Keratinocyte (primary cell): ENCODE data around the gene TAF4. TPM values are rescaled to one million over a fixed set of nuclear protein-coding genes. Genes with fewer than 3 reads are reported as not detected.

Experiments used
- DNase-seq: peaks from one replicate; pipeline ENCODE4 v3.0.0-alpha.2; 2011; ENCODE audit warnings: low read depth, missing footprints, low spot score
- FAIRE-seq: peaks from 2 replicates; lab custom pipeline; 2011; peaks lifted over from hg19 to GRCh38; lab: Jason Lieb, UNC
- H2AFZ ChIP-seq: 2 replicates; pipeline ENCODE4 v1.6.0; 2012; ENCODE audit warnings: low read length, control low read depth, inconsistent platforms; ENCODE audit not compliant: control insufficient read depth
- H3K27ac ChIP-seq: 2 replicates; pipeline ENCODE4 v1.5.1; 2011; ENCODE audit warnings: low read length; ENCODE audit not compliant: control insufficient read depth, insufficient read depth
- H3K27me3 ChIP-seq: 3 replicates; pipeline ENCODE4 v1.6.0; 2011; ENCODE audit warnings: low read length; ENCODE audit not compliant: control insufficient read depth, insufficient read depth; ENCODE audit errors: extremely low read depth
- H3K36me3 ChIP-seq, 2 experiments: 2 replicates in 1 of 2; 3 replicates in 1 of 2; pipeline ENCODE4 v1.5.1; 2011; ENCODE audit warnings: low read length in 2 of 2, mild to moderate bottlenecking in 1 of 2; ENCODE audit not compliant: control insufficient read depth in 2 of 2, insufficient read depth in 2 of 2; ENCODE audit errors: extremely low read depth in 1 of 2
- H3K4me1 ChIP-seq: 3 replicates; pipeline ENCODE4 v1.5.1; 2011; ENCODE audit warnings: low read length; ENCODE audit not compliant: control insufficient read depth, insufficient read depth; ENCODE audit errors: extremely low read depth
- H3K4me2 ChIP-seq: 3 replicates; pipeline ENCODE4 v1.6.0; 2011; ENCODE audit warnings: low read depth, low read length; ENCODE audit not compliant: control insufficient read depth, insufficient read depth; ENCODE audit errors: extremely low read depth
- H3K4me3 ChIP-seq, 3 experiments: fragments of 200-600 bp in 1 of 3; sonication (generic) in 1 of 3; 2 replicates in 2 of 3; 3 replicates in 1 of 3; pipeline ENCODE4 v1.5.1; 2011 to 2016; ENCODE audit warnings: low read length in 3 of 3, mild to moderate bottlenecking in 3 of 3, control low read depth in 2 of 3, inconsistent platforms in 1 of 3, low read depth in 1 of 3, mixed read lengths in 1 of 3, mixed run types in 1 of 3, moderate library complexity in 1 of 3; ENCODE audit not compliant: control insufficient read depth in 2 of 3, insufficient read depth in 2 of 3; ENCODE audit errors: extremely low read depth in 1 of 3
- H3K79me2 ChIP-seq: 2 replicates; pipeline ENCODE4 v1.6.0; 2012; ENCODE audit warnings: low read length; ENCODE audit not compliant: control insufficient read depth, insufficient read depth
- H3K9ac ChIP-seq: 3 replicates; pipeline ENCODE4 v1.6.0; 2011; ENCODE audit warnings: low read length; ENCODE audit not compliant: control insufficient read depth, insufficient read depth; ENCODE audit errors: extremely low read depth
- H3K9me1 ChIP-seq: 3 replicates; pipeline ENCODE4 v1.6.0; 2011; ENCODE audit warnings: low read length; ENCODE audit not compliant: control insufficient read depth, insufficient read depth; ENCODE audit errors: extremely low read depth
- H3K9me3 ChIP-seq: 2 replicates; pipeline ENCODE4 v1.5.1; 2012; ENCODE audit warnings: low read depth, low read length; ENCODE audit not compliant: control insufficient read depth
- H4K20me1 ChIP-seq: 3 replicates; pipeline ENCODE4 v1.6.0; 2011; ENCODE audit warnings: low read length; ENCODE audit not compliant: control insufficient read depth, insufficient read depth; ENCODE audit errors: extremely low read depth
- EZH2 ChIP-seq: IDR thresholded peaks from one replicate; pipeline ENCODE4 v1.6.1; 2012; ENCODE audit warnings: inconsistent platforms, mild to moderate bottlenecking, low read length, moderate library complexity
- dilution Hi-C: fragments of 300-500 bp; cut with MboI; formaldehyde crosslinking; loops from one replicate; pipeline ENCODE4 v1.7.0; 2020; ENCODE audit warnings: low sequenced_read_pairs; ENCODE audit not compliant: extremely low pct_ligation_motif_present
- polyA plus RNA-seq, 5 experiments: library from polyadenylated mRNA; depleted of rRNA in 3 of 5; stranded (reverse) in 3 of 5; stranded (forward) in 1 of 5; unstranded in 1 of 5; fragments of >200 nt; gene quantifications; 1 replicate in 1 of 5; 2 replicates in 3 of 5; 3 replicates in 1 of 5; pipeline versions ENCODE4 v1.2.1 to v1.2.3, GENCODE V29; 2011 to 2012; ENCODE audit warnings: missing spikeins in 2 of 5, low read depth in 1 of 5, low replicate concordance in 1 of 5
- TF ChIP-seq, protein P1 (sequence below), 3 experiments: IDR thresholded peaks in 1 of 3; conservative IDR thresholded peaks in 1 of 3; optimal IDR thresholded peaks in 1 of 3; 2 replicates in 2 of 3; 3 replicates in 1 of 3; pipeline versions ENCODE3 to v1.5.1; 2011; ENCODE audit warnings: low read length in 3 of 3, mild to moderate bottlenecking in 3 of 3, moderate library complexity in 2 of 3, control low read depth in 1 of 3, inconsistent platforms in 1 of 3; ENCODE audit not compliant: insufficient read depth in 2 of 3; ENCODE audit errors: extremely low read depth in 1 of 3

Gene TAF4
- polyA plus RNA-seq, 1 donor (not counting 4 experiments of a cell fraction or from before 2014, with no cell fraction given), result 3.3 TPM

DNA sequence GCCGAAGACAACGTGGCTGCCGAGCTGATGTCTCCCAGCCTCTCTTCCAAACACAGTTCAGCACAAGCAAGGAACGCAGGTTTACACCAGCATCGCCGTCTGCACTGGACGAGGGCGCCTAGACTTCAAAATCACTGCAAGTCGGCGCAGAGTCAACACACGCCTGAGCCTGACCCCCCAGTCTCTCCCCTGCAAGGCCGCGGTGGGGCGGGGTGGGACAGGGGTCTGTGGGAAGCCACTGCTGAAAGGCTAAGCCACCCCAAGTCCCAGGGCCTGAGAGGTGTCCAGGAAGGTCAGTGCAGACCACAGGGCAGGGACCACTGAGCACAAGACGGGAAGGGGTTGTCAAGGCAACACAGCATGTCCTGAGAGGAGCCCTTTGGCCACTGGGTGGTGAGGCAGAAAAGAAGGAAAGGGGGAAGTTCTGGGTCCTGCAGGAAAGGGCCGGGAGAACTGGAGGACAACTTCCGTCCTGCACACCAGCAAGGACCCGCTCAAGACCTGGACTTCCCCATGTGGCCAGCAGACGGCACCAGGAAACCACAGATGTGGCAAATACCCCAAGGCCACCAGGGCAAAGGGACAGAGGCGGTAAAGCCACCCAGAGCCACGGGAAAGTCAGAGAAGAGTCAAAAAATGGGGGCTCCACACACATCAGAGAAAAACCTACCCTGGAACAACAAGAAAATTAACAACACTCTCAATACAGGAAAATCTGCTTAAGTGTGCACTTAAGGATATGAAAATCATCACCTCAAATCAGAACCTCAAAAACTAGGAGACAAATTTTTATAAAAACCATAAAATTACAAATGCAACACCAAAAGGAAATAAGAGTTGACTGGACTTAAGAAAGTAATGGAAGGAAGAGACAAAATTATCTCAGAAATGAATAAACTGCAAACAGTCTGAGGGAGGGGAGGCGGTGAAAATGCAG, 84.8 kb downstream of the TAF4 start:
- no peaks in the 10 kb centered on the region for H3K9me3 ChIP-seq
- no peak for FAIRE-seq
- H3K4me2 ChIP-seq, result no peak overlapping the region
- no peaks in the 10 kb centered on the region for H3K4me1 ChIP-seq
- H2AFZ ChIP-seq, result no peak overlapping the region
- peaks cover 5 to 7% of the 10 kb centered on the region in 2 experiments for H3K36me3 ChIP-seq
- TF ChIP-seq, protein P1, sequence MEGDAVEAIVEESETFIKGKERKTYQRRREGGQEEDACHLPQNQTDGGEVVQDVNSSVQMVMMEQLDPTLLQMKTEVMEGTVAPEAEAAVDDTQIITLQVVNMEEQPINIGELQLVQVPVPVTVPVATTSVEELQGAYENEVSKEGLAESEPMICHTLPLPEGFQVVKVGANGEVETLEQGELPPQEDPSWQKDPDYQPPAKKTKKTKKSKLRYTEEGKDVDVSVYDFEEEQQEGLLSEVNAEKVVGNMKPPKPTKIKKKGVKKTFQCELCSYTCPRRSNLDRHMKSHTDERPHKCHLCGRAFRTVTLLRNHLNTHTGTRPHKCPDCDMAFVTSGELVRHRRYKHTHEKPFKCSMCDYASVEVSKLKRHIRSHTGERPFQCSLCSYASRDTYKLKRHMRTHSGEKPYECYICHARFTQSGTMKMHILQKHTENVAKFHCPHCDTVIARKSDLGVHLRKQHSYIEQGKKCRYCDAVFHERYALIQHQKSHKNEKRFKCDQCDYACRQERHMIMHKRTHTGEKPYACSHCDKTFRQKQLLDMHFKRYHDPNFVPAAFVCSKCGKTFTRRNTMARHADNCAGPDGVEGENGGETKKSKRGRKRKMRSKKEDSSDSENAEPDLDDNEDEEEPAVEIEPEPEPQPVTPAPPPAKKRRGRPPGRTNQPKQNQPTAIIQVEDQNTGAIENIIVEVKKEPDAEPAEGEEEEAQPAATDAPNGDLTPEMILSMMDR (optimal IDR thresholded peaks at IDR 0.05 in 1 of 3, IDR thresholded peaks at IDR 0.05 in 1 of 3, conservative IDR thresholded peaks at IDR 0.05 in 1 of 3; ENCODE audit: extremely low read depth in 1 of 3, insufficient read depth in 2 of 3, low read length in 3 of 3), result peak; percentile 23 to 79 (median 70)
- TF ChIP-seq EZH2, result no peak
- DNase-seq, result no peak
- no peaks in the 10 kb centered on the region for H4K20me1 ChIP-seq
- no peak overlapping the region for H3K9ac ChIP-seq
- dilution Hi-C loops, result no loop called here
- no peaks in the 10 kb centered on the region for H3K79me2 ChIP-seq
- H3K4me3 ChIP-seq, result no peak overlapping the region
- H3K27ac ChIP-seq, result no peak overlapping the region
- H3K9me1 ChIP-seq, result no peaks in the 10 kb centered on the region
- no peaks in the 10 kb centered on the region for H3K27me3 ChIP-seq

DNA sequence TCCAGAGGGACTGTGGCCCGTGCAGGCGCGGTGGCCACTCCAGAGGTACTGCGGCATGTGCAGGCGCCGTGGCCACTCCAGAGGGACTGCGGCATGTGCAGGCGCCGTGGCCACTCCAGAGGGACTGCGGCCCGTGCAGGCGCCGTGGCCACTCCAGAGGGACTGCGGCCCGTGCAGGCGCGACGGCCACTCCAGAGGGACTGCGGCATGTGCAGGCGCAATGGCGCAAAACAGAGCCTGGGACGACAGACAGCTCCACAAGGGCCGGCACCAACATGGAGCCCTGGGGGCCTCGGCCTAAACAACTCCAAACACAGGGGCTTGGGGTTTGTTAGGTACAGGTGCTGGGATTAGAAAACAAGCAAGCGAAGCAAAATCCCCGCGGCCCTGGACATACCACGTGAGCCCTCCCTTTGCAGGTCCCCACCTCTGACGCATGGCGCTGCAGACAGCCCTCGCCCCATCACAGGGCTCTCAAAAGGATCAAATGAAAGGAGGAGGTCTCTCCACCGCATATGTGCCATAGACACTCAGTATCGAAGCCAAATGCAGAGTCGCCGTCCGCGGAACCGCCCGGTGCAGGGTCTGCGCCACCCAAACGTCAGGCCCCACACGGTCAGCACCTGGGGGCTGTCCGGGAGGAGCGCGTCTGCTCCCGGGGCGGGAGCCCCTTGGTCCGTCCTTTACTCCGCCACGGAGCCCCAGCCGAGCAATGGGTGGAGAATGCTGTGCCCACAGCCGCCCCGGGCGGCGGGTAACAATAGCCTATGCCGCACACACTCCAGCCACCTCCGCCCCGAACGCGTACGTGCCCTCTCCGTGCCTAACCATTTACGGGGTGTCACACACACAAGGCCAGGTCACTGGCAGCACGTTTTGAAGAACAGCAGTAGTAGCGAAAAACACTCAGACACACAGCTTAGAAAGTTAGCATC, 85.7 kb downstream of the TAF4 start:
- Histone ChIP-seq H3K27me3 (no peaks in the 10 kb centered on the region), H3K4me1 (no peaks in the 10 kb centered on the region), H4K20me1 (no peaks in the 10 kb centered on the region), H2AFZ (no peak overlapping the region), H3K4me3 (no peak overlapping the region), H3K9ac (no peak overlapping the region), H3K79me2 (no peaks in the 10 kb centered on the region), H3K27ac (no peak overlapping the region), H3K36me3 (peaks cover 4 to 7% of the 10 kb centered on the region in 2 experiments), H3K4me2 (no peak overlapping the region), H3K9me3 (no peaks in the 10 kb centered on the region), H3K9me1 (no peaks in the 10 kb centered on the region)
- no peak for DNase-seq
- no peak for TF ChIP-seq EZH2
- TF ChIP-seq, protein P1 (optimal IDR thresholded peaks at IDR 0.05 in 1 of 3, IDR thresholded peaks at IDR 0.05 in 1 of 3, conservative IDR thresholded peaks at IDR 0.05 in 1 of 3; ENCODE audit: extremely low read depth in 1 of 3, insufficient read depth in 2 of 3, low read length in 3 of 3), result no peak
- dilution Hi-C loops, result no loop called here
- FAIRE-seq, result no peak
